D721Med (cell line): ENCODE measurements around the gene NR0B2.
A peak's percentile ranks its signal among the peaks of the same experiment; 100 is the strongest.
"Not testable (repeated sequence)": the region's sequence is repeated elsewhere in the genome, so short reads cannot be mapped to it uniquely, and the experiment has no call there.

Source experiments
- DNase-seq: peaks from one replicate; pipeline ENCODE4 v3.0.0; 2011; ENCODE audit warnings: low spot score; ENCODE audit not compliant: insufficient read length
- FAIRE-seq: peaks from 2 replicates; lab custom pipeline; 2011; peaks lifted over from hg19 to GRCh38; lab: Jason Lieb, UNC
- TF ChIP-seq, protein P1 (sequence below): IDR thresholded peaks from 2 replicates; pipeline ENCODE4 v1.5.1; 2012; ENCODE audit warnings: mild to moderate bottlenecking, control low read depth; ENCODE audit not compliant: insufficient read depth; ENCODE audit errors: missing control alignments

NR0B2 gene

DNA sequence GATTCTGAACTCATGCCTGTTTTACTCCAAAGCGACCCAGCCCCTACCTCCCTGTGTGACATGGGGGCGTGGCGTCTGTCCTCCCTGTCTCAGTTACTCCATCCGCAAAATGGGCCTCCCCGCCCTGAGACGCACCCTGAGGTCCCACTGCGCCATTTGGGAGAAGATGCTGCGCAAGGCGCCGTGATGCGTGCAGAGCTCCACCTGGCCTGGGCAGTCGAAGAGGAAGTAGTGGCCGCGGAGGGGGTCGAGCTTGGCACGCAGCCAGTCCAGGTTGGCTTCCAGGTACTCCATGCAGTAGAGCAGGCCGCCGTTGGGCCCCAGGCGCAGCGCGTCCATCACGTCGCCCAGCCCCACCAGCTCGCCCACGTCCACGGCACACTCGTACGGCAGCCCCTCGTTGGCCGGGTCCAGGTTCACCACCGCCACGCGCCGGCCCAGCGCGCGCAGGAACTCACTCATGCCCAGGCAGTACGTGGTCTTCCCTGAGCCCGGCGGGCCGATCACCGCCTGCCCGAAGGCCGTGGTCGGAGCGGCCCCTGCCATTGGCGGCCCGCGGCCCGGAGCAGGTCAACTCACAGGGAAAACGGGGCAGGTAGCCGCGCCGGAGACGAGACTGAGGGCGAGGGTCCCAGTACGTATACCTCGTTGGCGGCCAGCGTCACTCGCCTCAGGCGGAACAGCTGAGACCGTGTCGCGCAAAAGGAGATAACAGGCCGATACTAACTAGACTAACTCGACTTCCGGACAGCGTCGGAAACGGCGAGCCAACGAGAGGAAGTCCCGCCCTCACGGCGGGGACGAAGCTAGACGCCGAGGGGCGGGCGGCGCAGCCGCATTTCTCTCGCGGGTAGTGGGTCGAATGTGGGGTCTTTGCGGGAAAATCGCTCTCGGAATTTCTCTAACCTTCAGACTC is 24.0 kb downstream of the NR0B2 start, which contains the start of gene GPN2:
TSS of gene GPN2 (minus strand) at position 733 of the 916 bp plus-strand sequence. CDS start at position 546, 187 bp downstream.
- TF ChIP-seq, protein P1, sequence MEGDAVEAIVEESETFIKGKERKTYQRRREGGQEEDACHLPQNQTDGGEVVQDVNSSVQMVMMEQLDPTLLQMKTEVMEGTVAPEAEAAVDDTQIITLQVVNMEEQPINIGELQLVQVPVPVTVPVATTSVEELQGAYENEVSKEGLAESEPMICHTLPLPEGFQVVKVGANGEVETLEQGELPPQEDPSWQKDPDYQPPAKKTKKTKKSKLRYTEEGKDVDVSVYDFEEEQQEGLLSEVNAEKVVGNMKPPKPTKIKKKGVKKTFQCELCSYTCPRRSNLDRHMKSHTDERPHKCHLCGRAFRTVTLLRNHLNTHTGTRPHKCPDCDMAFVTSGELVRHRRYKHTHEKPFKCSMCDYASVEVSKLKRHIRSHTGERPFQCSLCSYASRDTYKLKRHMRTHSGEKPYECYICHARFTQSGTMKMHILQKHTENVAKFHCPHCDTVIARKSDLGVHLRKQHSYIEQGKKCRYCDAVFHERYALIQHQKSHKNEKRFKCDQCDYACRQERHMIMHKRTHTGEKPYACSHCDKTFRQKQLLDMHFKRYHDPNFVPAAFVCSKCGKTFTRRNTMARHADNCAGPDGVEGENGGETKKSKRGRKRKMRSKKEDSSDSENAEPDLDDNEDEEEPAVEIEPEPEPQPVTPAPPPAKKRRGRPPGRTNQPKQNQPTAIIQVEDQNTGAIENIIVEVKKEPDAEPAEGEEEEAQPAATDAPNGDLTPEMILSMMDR = no peak
- peak; percentile 73 for DNase-seq
- no peak for FAIRE-seq

- TF ChIP-seq, protein P1 = no peak
- no peak for FAIRE-seq
- no peak for DNase-seq
Measured at GRCh38 chr1:26888231-26888630, 25.5 kb downstream of the NR0B2 start.

- no peak for DNase-seq
- no peak for FAIRE-seq
- TF ChIP-seq, protein P1 = peak; percentile 34
Measured at GRCh38 chr1:26887125-26887524, 26.6 kb downstream of the NR0B2 start.

DNA sequence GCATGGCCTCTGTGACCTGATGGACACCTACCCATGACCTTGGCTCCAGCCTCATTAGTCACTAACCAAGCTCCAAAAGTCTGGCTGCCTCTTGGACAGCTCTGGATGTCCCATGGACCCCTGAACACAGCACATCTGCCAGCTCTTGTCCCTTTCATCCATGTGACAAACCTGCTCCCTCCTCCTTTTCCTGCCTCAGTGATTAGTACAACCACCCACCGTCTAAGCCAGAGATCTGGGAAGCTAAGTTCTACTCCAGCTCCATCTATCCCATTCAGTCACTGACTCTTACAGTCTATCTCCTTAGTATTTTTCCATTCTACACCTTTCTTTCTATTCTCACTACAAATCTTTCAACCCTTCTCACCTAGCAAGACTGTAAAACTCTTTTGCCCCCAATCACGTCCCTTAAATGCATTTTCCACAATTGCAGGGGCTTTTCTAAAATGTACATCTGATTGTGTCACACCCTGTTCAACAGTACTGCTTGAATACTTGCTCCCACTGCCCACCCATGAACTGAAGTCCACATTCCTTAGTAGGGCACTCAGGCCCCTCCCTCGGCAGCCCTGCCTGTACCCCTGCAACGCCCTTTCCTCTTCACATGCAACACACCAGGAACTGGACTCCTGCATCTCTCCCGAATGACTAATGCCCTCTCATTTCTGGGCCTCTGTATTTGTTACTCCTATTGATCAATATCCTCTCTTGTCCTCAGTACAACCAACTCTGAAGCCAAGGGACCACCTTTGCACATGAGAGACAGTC is 30.9 kb downstream of the NR0B2 start:
- TF ChIP-seq, protein P1 = no peak
- no peak for DNase-seq
- no peak for FAIRE-seq

GRCh38 chr1:26881611-26882010 is 32.2 kb downstream of the NR0B2 start:
- FAIRE-seq = not testable (repeated sequence)

DNA sequence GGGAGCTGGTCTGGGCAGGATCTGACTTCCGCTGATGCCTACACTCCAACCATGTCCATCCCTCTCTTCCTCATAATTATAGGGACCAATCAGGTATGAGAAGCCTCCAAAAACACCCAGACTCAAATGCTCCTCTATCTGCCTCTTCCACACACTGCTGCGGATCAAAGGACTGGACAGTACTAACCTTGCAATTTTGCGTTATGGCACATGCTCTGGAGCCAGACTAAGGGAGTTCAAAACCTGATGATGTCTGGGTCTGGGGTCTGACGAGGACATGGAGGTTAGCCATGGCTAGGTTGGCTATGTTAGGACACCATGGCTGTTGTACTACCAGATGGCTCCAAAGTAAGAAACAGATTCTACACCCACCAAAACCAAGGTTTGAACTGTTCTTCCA is 34.0 kb downstream of the NR0B2 start:
- FAIRE-seq (no peak), DNase-seq (no peak)
- TF ChIP-seq, protein P1 = no peak

More at GRCh38 chr1:26881611-26882010, 32.2 kb downstream of the NR0B2 start:
- DNase-seq = not testable (repeated sequence)

DNA sequence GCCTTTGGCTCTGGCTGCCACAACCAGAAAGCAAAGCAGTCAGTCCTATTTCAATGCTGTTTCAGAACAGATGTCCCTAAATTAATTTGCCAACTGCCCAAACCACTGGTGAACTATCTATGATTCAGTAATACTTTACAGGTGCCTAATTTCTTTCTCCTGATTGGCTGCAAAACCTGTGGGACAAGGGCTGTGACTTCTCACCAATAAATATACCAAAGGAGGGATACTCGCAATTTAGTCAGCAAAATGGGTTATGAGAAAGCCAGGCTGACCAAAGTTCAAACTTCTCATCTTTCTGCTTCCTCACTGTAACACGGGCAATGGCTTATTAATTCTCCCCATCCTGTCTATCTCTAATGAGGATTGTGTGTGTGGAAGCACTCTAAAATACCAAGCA is 36.4 kb downstream of the NR0B2 start:
- FAIRE-seq = no peak
- TF ChIP-seq, protein P1 = no peak
- DNase-seq = no peak
